T-helper 9 cell (primary cell): Measurements from ENCODE around the gene METTL13.
"Not testable (repeated sequence)": the region's sequence is repeated elsewhere in the genome, so short reads cannot be mapped to it uniquely, and the experiment has no call there.

Experiments used
- DNase-seq: peaks from one replicate; pipeline ENCODE4 v3.0.0-alpha.2; 2020

Gene METTL13

DNA sequence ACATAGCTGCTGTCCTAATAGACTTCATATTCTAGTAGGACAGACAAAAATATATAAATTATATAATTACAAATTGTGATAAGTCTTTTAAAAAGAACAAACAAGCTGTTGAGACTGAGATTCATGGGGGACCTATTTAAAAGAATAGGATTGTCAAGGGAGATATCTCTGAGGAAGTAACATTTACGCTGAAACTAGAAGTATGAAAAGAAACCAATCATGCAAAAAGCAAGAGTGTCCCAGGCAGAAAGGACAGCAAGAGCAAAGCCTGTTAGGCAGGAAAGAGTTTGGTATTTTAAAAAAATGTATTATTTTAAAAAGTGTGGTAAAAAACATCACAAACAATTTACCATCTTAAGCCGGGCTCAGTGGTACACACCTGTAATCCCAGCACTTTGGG is 9.1 kb upstream of the METTL13 start:
- no peak for DNase-seq

DNA sequence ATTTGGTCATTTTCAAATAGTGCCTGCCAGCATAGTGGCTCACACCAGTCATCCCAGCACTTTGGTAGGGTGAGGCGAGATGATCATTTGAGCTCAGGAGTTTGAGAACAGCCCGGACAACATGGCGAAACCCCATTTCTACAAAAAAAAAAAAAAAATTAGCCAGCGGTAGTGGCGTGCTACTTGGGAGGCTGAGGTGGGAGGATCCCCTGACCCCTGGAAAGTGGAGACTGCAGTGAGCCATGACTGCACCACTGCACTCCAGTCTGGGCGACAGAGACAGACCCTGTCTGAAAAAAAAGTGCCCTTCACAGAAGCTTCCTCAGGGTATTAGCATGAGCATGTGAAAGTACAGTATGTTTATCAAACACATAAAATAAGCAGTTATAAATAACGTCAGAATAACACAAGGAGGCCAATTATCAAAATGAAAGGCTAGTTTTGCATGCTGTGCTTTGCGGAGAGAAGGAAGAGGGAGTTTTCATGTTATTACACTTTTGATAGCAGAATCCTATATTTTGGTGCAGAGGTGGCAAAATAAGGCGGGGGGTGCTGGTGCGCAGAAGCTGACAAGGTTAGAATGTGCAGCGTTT is 781 bp upstream of the METTL13 start:
- DNase-seq, result no peak

DNA sequence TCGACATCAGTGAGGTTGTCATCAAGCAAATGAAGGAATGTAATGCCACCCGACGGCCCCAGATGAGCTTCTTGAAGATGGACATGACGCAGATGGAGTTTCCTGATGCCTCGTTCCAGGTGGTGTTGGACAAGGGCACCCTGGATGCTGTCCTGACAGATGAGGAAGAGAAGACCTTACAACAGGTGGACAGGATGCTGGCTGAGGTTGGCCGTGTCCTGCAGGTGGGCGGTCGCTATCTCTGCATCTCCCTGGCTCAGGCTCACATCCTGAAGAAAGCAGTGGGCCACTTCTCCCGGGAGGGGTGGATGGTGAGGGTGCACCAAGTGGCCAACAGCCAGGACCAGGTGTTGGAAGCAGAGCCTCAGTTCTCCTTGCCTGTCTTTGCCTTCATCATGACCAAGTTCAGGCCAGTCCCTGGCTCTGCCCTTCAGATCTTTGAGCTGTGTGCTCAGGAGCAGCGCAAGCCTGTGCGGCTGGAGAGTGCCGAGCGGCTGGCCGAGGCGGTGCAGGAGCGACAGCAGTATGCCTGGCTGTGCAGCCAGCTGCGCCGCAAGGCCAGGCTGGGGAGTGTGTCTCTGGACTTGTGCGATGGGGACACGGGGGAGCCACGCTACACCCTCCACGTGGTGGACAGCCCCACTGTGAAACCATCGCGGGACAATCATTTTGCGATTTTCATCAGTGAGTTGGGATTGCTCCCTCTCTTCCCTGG is 2.5 kb downstream of the METTL13 start:
- DNase-seq, result no peak

DNA sequence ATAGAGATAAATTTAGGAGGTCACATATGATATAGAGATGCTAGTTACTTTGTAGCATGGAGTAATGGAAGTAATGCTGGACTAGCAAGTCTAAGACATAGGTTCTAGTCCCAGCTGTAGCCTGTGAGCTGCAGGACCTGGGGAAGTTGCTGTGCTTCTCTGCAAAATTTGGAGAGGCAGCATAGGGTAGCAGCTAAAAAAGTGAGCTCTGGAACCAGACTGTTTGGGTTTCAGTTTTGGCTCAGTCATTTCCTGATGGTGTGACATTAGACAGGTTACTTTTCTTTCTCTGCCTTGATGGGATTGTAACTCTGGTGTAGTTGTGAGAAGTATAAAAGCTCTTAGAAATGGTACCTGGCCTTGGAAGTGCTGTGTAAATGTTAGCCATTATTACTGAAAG is 3.3 kb downstream of the METTL13 start:
- no peak for DNase-seq

DNA sequence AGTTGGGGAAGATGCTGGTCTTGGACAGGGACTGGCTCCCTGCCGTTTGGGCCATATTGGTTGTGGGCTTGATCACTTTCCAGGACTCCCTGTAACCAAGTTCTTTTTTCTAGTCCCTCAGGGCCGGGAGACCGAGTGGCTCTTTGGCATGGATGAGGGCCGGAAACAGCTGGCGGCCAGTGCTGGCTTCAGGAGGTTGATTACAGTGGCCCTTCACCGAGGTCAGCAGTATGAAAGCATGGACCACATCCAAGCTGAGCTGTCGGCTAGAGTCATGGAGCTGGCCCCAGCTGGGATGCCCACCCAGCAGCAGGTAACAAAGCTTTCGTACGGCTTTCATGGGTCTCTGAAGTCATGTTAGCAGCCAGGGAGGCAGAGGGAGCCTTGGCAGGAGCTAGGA is 4.3 kb downstream of the METTL13 start:
- no peak for DNase-seq

DNA sequence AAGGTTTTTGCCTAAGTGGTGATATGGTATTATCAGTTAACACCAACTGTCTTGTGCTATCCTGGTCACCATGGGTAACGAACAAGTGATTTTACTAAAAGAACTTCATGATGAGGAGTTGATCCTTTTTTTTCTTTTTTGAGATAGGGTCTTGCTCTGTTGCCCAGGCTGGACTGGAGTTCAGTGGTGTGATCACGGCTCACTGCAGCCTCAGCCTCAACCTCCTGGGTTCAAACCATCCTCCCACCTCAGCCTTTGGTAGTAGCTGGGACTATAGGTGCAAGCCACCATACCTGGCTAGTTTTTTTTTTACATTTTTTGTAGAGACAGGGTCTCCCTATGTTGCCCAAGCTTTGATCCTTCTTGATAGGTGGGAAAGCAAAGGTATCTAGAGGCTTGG is 5.1 kb downstream of the METTL13 start:
- no peak for DNase-seq

DNA sequence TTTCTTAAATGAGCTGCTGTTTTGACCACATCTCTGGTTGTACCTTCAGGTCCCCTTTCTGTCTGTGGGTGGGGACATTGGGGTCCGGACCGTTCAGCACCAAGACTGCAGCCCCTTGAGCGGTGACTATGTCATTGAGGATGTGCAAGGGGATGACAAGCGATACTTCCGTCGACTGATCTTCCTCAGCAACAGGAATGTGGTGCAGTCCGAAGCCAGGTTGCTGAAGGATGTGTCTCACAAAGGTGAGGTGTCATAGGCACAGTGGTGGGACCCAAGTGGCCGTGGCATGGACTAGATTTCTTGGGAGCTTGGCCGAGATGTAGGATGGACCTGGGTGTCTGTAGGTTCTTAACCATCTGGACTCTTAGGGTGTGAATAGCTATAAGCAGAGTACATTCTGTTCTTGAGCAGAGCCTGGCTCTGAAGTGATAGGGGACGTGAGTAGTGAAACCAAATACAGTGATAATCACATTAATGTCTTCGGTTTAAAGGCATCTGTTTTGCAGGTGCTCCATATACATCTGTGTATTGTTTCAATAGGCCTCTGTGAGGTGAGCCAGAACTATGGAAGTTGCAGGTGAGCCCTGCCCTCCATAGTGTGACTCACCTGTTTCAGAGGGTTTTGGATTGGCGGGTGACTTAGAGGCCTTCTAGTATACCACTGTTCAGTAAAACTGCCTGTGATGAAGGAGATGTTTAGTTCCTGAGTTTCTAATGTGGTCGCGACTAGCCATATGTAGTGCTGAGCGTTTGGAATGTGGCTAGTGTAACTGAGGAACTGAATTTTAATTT is 6.4 kb downstream of the METTL13 start:
- DNase-seq, result no peak

DNA sequence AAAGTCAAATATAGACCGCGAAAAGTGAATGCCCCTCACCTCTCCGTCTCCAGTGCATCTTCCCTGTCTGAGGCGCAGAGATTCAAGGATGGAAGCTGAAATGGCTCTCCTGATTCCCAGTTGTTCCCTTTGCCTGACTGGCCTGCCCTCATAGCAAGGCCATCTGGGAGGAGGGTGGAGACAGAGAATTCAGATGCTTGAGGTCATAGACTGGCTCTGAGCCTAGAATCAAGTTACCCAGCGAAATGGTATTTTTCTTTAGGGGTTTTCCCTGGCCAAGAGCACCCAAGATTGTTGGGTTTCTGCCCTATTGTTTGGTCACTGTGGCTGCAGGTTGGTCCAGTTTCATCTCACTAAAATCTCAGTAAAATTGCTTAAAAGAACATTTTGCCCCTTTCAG is 7.2 kb downstream of the METTL13 start:
- no peak for DNase-seq

DNA sequence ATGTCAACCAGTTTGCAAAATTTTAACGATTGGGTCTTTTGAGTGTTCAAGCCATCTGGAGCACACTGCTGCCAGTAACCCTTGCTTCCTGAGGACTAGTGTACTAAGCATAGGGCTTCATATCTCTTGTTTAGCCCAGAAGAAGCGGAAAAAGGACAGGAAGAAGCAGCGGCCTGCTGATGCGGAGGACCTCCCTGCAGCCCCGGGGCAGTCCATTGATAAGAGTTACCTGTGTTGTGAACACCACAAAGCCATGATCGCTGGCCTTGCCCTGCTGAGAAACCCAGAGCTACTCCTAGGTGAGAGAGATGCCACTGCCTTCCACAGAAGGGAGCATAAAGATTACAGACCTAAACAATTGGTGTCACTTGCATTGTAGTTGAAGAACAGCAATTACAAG is 8.9 kb downstream of the METTL13 start:
- no peak for DNase-seq

DNA sequence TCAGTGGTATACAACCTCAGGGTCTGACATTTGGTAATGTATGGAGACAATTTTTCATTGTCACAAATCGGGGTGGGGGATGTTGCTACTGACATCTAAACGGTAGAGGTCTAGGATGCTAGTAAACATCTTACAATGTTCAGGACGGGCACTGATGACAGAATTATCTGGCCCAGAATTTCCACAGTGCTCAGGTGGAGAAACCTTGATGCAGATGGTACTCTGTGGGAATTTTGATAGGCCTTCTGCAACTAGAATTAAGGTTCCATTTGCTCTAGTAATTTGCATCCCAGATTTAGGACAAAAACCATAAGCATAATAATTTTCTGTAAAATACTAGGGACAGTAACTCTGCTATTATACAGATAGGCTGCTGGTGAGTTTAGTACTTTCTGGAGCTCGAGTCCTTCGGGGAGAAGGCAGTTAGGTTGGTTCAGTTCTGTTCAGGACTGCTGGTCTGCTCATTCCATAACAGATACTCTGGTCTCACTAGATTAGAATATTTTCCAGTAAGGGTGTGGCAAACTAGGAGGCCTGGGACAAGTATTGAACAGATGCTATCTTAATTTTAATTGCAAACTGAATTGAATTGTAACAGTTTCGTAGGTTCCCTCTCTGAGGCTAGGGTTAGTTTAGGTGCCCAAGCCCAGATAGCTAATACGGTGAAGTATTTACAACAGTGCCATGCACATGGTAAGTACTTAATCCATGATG is 11.4 kb downstream of the METTL13 start:
- DNase-seq, result no peak

DNA sequence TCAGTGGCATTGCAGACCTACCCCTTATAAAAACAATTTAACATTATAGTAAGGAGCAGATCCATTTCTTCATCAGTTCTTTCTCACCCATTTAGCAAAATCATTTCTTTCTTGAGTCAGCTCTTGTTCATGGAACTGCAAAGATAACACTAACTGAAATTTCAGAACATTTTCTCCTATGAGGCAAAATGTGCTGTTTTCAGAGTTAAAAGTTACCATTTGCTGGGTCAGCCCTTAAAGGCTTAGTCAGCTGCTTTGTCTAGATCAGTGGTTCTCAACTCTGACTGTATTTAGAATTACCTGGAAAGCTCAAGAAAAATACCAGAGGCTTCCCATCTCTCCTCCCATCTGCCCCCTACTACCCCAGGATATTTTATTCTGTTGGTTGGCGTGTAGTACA is 12.2 kb downstream of the METTL13 start:
- no peak for DNase-seq

DNA sequence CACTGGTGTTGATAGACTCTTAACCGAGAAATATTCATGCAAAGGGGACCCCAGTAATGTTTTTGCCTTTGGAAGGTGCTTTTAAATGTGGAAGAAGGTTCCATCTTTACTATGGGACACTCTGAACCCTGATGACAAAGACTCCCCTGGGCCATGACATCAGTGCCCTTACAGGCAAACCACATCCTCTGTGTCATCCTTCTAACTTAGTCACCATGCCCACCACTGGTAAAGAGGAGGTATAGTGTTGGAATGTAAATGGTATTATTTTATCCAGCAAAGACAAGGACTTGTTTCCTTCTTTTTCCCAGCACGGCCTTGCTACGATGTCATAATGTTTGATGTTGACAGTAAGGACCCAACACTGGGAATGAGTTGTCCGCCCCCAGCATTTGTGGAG is 12.6 kb downstream of the METTL13 start:
- DNase-seq, result no peak

DNA sequence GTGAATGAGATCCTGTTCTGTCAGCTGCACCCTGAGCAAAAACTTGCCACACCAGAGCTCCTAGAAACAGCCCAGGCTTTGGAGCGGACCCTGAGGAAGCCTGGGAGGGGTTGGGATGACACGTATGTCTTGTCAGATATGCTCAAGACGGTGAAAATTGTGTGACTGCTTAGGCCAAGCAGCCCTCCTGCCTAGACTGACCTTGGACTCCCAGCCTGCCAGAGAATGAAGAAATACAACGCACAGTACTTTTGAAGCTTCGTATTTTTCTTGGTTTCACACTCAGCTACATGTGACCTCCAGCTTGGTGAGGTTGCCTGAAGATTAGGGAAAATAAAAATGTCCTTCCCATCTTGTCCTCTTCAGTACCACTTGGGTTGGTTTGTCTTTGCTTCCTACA is 15.1 kb downstream of the METTL13 start:
- DNase-seq, result no peak

DNA sequence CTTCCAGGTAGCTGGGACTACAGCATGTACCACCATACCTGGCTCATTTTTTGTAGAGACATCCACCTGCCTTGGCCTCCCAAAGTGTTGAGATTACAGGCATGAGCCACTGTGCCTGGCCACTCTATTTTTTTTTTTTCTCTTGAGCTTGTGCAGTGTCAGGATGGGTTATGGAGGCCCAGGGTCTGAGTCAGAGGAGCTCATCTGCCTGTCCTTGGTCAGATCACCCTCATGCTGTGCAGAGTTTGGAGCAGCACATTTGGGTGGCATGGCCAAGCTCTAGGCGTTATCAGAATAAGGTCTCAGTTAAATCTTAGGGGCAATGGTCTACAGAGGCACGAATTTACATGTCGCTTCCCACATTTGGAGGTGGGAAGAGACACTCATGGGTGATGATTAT is 16.9 kb downstream of the METTL13 start:
- no peak for DNase-seq

DNA sequence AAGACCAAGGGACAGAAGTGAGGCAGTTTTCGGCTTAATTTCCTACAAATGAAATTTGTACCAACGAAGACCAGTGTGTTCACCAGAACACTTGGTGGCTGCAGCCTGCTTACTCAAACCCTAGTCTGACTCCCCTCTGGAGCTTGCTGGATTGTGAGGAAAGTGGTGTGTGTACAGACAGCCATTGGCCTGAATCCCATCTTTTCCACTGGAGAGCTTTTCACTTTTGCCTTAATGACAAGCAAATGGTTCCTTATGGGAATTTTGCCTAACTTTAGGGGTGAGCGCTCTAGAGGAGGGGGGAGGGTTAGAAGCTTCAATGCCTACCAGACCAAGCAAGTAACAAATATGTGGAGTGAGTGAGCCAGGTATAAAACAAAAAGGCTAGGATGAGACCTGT is 17.3 kb downstream of the METTL13 start:
- DNase-seq, result no peak

DNA sequence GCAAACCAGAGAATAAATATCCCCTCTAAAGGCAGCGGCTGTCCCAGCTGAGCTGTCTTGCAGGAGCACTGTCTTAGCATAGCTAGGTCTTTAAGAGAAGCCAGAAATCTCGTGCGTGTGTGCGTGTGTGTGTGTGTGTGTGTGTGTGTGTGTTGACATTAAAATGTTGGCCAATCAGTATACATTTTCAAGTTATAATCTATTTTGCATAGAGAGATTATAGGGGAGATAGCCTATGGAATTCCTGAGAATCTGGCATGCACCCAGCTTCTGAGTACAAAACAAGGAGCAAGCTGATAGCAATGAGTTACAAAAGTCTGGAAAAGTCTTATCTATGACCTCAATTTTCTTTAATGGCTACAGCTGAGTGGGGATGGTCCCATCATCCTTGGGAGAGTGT is 17.7 kb downstream of the METTL13 start:
- DNase-seq, result no peak

DNA sequence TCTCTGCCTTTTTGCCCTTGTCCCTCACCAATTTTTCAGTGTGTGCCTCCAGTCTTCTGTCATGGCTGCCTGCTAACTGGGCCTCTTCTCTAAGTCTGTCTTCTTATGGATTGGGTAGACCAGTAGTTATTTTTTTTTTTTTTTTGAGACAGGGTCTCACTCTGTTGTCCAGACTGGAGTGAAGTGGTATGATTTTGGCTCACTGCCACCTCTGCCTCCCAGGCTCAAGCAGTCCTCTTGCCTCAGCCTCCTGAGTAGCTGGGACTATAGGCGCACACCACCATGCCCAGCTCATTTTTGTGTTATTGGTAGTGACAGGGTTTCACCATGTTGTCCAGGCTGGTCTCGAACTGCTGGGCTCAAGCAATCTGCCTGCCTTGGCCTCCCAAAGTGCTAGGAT is 18.2 kb downstream of the METTL13 start:
- DNase-seq, result not testable (repeated sequence)

DNA sequence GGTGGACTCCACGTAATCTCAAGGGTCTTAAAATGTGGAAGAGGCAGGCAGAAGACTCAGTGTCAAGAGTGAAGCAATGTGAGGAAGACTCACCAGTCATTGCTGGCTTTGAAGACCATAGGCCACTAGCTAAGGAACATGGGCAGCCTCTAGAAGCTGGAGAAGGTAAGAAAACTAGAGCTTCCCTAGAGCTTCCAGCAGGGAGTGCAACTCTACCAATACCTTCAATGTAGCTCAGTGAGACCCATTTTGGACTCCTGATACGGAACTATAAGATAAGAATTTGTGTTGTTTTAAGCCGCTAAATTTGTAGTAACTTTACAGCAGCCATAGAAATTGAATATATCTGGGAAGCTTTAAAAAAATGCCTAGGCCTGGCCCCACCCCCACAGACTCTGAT is 18.9 kb downstream of the METTL13 start:
- no peak for DNase-seq

DNA sequence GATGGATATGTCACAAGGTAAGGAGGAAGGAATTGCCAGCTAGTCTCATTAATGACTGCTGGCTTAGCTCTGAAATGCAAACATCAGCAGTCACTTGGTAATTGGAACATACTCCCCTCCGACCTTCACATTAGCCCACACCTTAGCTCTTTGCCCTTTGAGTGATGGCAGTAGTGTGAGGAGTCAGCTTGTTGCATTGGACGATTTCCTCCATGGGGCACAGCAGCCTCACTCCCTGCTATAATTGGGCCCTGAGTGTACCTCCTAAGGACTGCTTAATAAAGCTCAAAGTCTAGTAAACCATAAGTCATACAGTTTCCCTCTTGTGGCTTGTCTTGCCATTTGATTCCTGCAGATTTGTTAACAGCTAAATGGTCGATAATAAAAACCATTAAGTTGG is 19.4 kb downstream of the METTL13 start:
- DNase-seq, result no peak

DNA sequence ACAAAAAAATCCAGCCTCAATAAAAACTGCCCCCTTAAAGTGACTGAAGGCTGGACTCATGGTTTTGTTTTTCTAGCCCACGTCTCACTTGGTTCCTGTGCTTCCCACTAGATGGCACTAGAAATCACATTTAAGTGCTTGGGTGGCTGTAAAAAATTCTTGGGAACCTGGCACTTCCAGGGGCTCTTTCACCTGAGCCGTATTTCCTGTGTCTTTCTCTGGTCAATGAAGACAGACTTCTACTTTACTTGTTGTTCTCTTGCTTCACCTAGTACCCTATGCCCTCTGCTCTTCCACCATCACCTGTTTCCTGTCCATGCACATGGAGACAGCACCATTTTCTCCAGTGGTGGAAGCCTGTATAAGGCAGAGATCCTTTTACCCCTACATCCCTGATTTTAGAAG is 20.0 kb downstream of the METTL13 start:
- no peak for DNase-seq

DNA sequence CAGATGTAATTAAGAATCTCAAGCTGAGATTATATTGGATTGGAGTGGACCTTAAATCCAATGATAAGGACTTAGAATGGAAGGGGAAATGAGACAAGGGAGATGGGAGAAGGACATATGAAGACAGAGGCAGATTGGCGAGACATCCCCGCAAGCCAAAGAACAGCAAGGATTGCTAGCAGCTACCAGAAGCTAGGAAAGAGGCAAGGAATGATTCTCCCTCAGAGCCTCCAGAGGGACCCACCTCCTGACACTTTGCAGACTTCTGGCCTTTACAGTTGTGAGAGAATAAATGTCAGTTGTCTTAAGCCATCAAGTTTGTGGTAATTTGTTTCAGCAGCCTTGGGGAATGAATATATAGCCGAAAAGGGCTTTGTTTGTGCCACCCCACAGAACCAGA is 20.7 kb downstream of the METTL13 start:
- no peak for DNase-seq

DNA sequence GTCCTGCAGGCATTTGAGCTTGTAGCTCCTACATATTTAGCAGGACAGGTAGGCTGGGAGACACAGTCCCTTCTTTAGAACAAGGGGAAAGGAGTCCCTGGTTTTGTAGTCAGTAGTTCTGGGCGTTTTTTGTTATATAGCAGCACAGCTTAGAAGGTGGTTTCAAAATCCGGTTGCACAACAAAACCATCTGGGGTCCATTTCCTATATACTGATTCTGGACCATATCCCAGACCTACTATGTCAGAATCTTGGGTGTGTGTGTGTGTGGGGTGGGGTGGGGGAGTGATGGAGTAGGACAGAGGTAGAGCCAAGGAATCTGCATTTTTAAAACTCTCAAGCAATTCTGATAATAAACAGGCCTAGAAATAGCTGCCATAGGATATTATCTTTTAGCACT is 21.6 kb downstream of the METTL13 start:
- DNase-seq, result no peak

DNA sequence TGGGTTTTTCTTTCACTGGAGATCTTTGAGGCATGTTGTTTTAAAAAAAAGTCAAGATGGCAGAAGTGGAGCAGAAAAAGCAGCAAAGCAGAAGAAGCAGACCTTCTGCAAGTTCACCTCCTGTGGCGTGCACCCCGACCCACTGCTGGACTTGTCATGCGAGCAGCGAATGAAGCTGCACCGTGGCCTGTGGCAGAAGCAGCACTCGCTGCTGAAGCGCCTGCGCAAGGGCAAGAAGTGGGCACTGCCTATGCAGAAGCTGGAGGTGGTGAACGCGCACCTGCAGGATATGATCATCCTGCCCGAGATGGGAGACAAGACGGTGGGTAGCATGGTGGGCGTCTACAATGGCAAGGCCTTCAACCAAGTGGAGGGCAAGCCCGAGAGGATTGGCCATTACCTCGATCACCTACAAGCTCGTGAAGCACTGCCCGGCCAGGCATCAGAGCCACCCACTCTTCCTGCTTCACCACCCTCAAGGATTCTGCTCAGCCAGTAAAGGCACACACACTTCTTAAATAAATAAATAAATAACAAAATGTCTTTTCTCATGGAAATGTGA is 22.1 kb downstream of the METTL13 start:
- DNase-seq, result no peak
